ENCODE data around the gene DACH2. TPM values are rescaled to one million over a fixed set of nuclear protein-coding genes. Genes with fewer than 3 reads are reported as not detected.

The DACH2 gene
- polyA plus RNA-seq, 1 donor from 2014 or later = 20.6 TPM

GRCh38 chrX:86455495-86455894 lies 307.2 kb downstream of the DACH2 start:
- Histone ChIP-seq H3K9me2 (ENCODE audit: insufficient read depth, low read length) (no peaks in the 10 kb centered on the region), H3K9ac (ENCODE audit: low read length) (no peak overlapping the region), H3K27ac (ENCODE audit: low read length) (no peak overlapping the region), H3K36me3 (ENCODE audit: insufficient read depth, low read length) (no peaks in the 10 kb centered on the region), H3K9me3 (ENCODE audit: low read length) (no peaks in the 10 kb centered on the region), H3F3A (ENCODE audit: insufficient read depth, low read length, poor library complexity, severe bottlenecking) (no peaks in the 10 kb centered on the region), H2AFZ (ENCODE audit: low read depth, low read length) (no peak overlapping the region), H3K79me2 (replicated peaks; ENCODE audit: insufficient read depth, low read length) (no peaks in the 10 kb centered on the region), H4K20me1 (ENCODE audit: insufficient read depth) (no peaks in the 10 kb centered on the region), H3K4me2 (ENCODE audit: low read length) (no peak overlapping the region), H3K27me3 (ENCODE audit: insufficient read depth, low read depth, low read length) (no peaks in the 10 kb centered on the region), H3K4me3 (ENCODE audit: low read length) (no peak overlapping the region)
- TF ChIP-seq TAF1 (IDR thresholded peaks at IDR 0.05; ENCODE audit: low read depth) (no peak), SMC3 (conservative IDR thresholded peaks at IDR 0.05; ENCODE audit: poor library complexity) (no peak), EP300 (conservative IDR thresholded peaks at IDR 0.05; ENCODE audit: poor library complexity, severe bottlenecking) (no peak), RAD21 (conservative IDR thresholded peaks at IDR 0.05) (no peak), EZH2 (IDR thresholded peaks at IDR 0.05; ENCODE audit: borderline replicate concordance, insufficient read depth, low read length, poor library complexity, severe bottlenecking) (no peak), POLR2AphosphoS5 (IDR thresholded peaks at IDR 0.05) (no peak), CTCF (IDR thresholded peaks at IDR 0.05; ENCODE audit: poor library complexity, severe bottlenecking) (no peak), MXI1 (conservative IDR thresholded peaks at IDR 0.05; ENCODE audit: poor library complexity, severe bottlenecking) (no peak)
- TF ChIP-seq, protein P1, sequence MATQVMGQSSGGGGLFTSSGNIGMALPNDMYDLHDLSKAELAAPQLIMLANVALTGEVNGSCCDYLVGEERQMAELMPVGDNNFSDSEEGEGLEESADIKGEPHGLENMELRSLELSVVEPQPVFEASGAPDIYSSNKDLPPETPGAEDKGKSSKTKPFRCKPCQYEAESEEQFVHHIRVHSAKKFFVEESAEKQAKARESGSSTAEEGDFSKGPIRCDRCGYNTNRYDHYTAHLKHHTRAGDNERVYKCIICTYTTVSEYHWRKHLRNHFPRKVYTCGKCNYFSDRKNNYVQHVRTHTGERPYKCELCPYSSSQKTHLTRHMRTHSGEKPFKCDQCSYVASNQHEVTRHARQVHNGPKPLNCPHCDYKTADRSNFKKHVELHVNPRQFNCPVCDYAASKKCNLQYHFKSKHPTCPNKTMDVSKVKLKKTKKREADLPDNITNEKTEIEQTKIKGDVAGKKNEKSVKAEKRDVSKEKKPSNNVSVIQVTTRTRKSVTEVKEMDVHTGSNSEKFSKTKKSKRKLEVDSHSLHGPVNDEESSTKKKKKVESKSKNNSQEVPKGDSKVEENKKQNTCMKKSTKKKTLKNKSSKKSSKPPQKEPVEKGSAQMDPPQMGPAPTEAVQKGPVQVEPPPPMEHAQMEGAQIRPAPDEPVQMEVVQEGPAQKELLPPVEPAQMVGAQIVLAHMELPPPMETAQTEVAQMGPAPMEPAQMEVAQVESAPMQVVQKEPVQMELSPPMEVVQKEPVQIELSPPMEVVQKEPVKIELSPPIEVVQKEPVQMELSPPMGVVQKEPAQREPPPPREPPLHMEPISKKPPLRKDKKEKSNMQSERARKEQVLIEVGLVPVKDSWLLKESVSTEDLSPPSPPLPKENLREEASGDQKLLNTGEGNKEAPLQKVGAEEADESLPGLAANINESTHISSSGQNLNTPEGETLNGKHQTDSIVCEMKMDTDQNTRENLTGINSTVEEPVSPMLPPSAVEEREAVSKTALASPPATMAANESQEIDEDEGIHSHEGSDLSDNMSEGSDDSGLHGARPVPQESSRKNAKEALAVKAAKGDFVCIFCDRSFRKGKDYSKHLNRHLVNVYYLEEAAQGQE (IDR thresholded peaks at IDR 0.05; ENCODE audit: borderline replicate concordance) = no peak

DNA sequence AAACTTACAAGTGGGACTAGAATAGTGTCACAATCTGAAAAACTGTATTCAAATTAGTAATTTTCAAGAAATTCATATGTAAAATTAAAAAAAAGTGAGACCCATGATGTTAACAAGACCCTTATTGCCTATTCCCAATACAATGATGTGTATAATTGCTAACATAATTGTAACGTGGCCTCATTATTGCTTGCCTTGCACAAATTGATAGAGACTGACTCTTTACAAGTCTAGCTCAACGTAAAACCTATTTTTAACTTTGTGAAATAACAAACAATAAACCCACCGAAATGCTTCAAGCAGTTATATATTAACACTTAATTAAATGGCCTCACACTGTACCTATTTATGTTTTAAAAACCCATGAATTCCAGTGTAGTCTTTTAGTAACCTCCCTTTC lies 312.5 kb downstream of the DACH2 start:
- no peak overlapping the region for H2AFZ ChIP-seq (ENCODE audit: low read depth, low read length)
- no peak overlapping the region for H3K27ac ChIP-seq (ENCODE audit: low read length)
- no peaks in the 10 kb centered on the region for H4K20me1 ChIP-seq (ENCODE audit: insufficient read depth)
- no peaks in the 10 kb centered on the region for H3K36me3 ChIP-seq (ENCODE audit: insufficient read depth, low read length)
- no peaks in the 10 kb centered on the region for H3K9me3 ChIP-seq (ENCODE audit: low read length)
- no peaks in the 10 kb centered on the region for H3F3A ChIP-seq (ENCODE audit: insufficient read depth, low read length, poor library complexity, severe bottlenecking)
- no peaks in the 10 kb centered on the region for H3K27me3 ChIP-seq (ENCODE audit: insufficient read depth, low read depth, low read length)
- H3K79me2 ChIP-seq (replicated peaks; ENCODE audit: insufficient read depth, low read length) = no peaks in the 10 kb centered on the region
- H3K4me3 ChIP-seq (ENCODE audit: low read length) = no peak overlapping the region
- no peaks in the 10 kb centered on the region for H3K9me2 ChIP-seq (ENCODE audit: insufficient read depth, low read length)
- no peak overlapping the region for H3K4me2 ChIP-seq (ENCODE audit: low read length)
- no peak overlapping the region for H3K9ac ChIP-seq (ENCODE audit: low read length)
- TF ChIP-seq, protein P1 (IDR thresholded peaks at IDR 0.05; ENCODE audit: borderline replicate concordance) = no peak
- TF ChIP-seq RAD21 (conservative IDR thresholded peaks at IDR 0.05) = no peak

Measured in neural cell (in vitro differentiated cells).